ENCODE measurements around the gene GSTM4. TPM values are rescaled to one million over a fixed set of nuclear protein-coding genes. Genes with fewer than 3 reads are reported as not detected.

GSTM4 gene
- total RNA-seq, 1 experiment from 2014 or later: 13.6 TPM

GRCh38 chr1:109623601-109624161 is 32.2 kb upstream of the GSTM4 start:
- DNase-seq: no peak
- Mint-ChIP-seq H3K27me3 (ENCODE audit: unreplicated experiment) (no peaks in the 10 kb centered on the region), H3K4me3 (ENCODE audit: low read depth, unreplicated experiment) (no peak overlapping the region), H3K9me3 (ENCODE audit: low read depth, unreplicated experiment) (no peaks in the 10 kb centered on the region), H3K36me3 (ENCODE audit: insufficient read depth, unreplicated experiment) (peaks cover 41% of the 10 kb centered on the region), H3K27ac (ENCODE audit: unreplicated experiment) (no peak overlapping the region), H3K4me1 (ENCODE audit: low read depth, unreplicated experiment) (peaks cover 15% of the 10 kb centered on the region)
- TF ChIP-seq, protein P1, sequence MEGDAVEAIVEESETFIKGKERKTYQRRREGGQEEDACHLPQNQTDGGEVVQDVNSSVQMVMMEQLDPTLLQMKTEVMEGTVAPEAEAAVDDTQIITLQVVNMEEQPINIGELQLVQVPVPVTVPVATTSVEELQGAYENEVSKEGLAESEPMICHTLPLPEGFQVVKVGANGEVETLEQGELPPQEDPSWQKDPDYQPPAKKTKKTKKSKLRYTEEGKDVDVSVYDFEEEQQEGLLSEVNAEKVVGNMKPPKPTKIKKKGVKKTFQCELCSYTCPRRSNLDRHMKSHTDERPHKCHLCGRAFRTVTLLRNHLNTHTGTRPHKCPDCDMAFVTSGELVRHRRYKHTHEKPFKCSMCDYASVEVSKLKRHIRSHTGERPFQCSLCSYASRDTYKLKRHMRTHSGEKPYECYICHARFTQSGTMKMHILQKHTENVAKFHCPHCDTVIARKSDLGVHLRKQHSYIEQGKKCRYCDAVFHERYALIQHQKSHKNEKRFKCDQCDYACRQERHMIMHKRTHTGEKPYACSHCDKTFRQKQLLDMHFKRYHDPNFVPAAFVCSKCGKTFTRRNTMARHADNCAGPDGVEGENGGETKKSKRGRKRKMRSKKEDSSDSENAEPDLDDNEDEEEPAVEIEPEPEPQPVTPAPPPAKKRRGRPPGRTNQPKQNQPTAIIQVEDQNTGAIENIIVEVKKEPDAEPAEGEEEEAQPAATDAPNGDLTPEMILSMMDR (IDR thresholded peaks at IDR 0.05; ENCODE audit: unreplicated experiment): no peak
- CTCF ChIA-PET: no interaction called here
- no TSS peak for BruUV-seq (replicated peaks)
- intact Hi-C loops (cut with micrococcal nuclease; ENCODE audit: unreplicated experiment): no loop called here

GRCh38 chr1:109624201-109625010 is 31.5 kb upstream of the GSTM4 start:
- CTCF ChIA-PET: no interaction called here
- no peaks in the 10 kb centered on the region for H3K27me3 Mint-ChIP-seq (ENCODE audit: unreplicated experiment)

DNA sequence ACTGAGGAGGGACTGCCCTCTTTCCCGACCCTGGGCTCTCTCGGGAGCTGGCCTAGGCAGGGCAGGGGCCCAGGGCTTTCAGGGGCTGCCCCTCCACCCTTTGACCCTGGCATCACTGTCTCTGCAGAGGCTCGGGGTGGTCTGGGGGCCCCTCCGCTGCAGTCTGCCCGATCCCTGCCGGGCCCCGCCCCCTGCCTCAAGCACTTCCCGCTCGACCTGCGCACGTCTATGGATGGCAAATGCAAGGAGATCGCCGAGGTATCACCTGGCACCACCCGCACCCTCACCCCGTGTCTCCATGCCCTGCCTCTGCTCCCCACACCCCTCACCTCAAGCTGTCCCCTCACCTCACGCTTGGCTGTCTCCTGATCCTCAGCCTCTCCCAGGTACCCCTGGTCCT is 30.7 kb upstream of the GSTM4 start:
- H3K27me3 Mint-ChIP-seq (ENCODE audit: unreplicated experiment): no peaks in the 10 kb centered on the region
- peaks cover 9% of the 10 kb centered on the region for H3K4me1 Mint-ChIP-seq (ENCODE audit: low read depth, unreplicated experiment)
- TF ChIP-seq, protein P1 (IDR thresholded peaks at IDR 0.05; ENCODE audit: unreplicated experiment): no peak
- no peak for DNase-seq
- H3K36me3 Mint-ChIP-seq (ENCODE audit: insufficient read depth, unreplicated experiment): peaks cover 34% of the 10 kb centered on the region
- BruUV-seq (replicated peaks): no TSS peak
- no peaks in the 10 kb centered on the region for H3K9me3 Mint-ChIP-seq (ENCODE audit: low read depth, unreplicated experiment)
- CTCF ChIA-PET: no interaction called here
- intact Hi-C loops (cut with micrococcal nuclease; ENCODE audit: unreplicated experiment): no loop called here
- no peak overlapping the region for H3K27ac Mint-ChIP-seq (ENCODE audit: unreplicated experiment)
- no peak overlapping the region for H3K4me3 Mint-ChIP-seq (ENCODE audit: low read depth, unreplicated experiment)

More at GRCh38 chr1:109624201-109625010, 31.5 kb upstream of the GSTM4 start:
- Mint-ChIP-seq H3K9me3 (ENCODE audit: low read depth, unreplicated experiment) (no peaks in the 10 kb centered on the region), H3K36me3 (ENCODE audit: insufficient read depth, unreplicated experiment) (peaks cover 39% of the 10 kb centered on the region), H3K4me3 (ENCODE audit: low read depth, unreplicated experiment) (no peak overlapping the region), H3K4me1 (ENCODE audit: low read depth, unreplicated experiment) (peaks cover 9% of the 10 kb centered on the region), H3K27ac (ENCODE audit: unreplicated experiment) (no peak overlapping the region)
- intact Hi-C loops (cut with micrococcal nuclease; ENCODE audit: unreplicated experiment): no loop called here
- no peak for DNase-seq
- no TSS peak for BruUV-seq (replicated peaks)
- TF ChIP-seq, protein P1 (IDR thresholded peaks at IDR 0.05; ENCODE audit: unreplicated experiment): no peak

DNA sequence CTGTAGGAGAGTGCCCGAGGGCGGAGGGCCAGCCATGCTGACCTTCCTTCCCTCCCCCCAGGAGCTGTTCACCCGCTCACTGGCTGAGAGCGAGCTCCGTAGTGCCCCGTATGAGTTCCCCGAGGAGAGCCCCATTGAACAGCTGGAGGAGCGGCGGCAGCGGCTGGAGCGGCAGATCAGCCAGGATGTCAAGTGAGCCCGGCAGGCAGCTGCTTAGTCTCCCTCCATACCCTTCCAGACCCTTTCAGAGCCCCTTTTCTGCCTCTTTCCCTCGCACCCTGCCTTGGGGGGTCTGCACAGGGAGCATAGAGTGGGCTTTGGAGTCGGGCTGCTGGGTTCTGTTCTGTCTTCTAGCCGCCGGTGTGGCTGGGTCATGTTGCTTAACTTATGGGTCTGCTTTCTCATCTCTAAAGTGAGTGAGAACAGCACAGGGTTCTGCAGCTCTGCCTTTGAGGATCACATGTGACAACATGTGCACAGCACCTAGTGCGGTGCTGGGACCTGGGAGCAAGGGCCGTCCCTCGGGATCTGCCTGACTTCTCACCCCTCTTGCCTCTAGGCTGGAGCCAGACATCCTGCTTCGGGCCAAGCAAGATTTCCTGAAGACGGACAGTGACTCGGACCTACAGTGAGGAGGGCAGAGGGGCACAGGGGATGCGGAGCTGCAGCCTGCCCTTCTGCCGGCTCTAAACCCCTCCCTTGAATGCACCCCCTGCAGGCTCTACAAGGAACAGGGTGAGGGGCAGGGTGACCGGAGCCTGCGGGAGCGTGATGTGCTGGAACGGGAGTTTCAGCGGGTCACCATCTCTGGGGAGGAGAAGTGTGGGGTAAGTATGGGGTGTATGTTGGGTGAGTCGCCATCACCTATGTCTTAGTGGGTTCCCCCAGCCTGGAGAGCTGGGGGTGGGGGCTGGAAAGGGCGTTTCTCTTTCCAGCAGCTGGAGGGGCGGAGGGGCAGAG is 30.0 kb upstream of the GSTM4 start:
- DNase-seq: no peak
- Mint-ChIP-seq H3K4me3 (ENCODE audit: low read depth, unreplicated experiment) (no peak overlapping the region), H3K27me3 (ENCODE audit: unreplicated experiment) (no peaks in the 10 kb centered on the region), H3K9me3 (ENCODE audit: low read depth, unreplicated experiment) (no peaks in the 10 kb centered on the region), H3K27ac (ENCODE audit: unreplicated experiment) (no peak overlapping the region), H3K36me3 (ENCODE audit: insufficient read depth, unreplicated experiment) (peaks cover 29% of the 10 kb centered on the region), H3K4me1 (ENCODE audit: low read depth, unreplicated experiment) (peaks cover 9% of the 10 kb centered on the region)
- no TSS peak for BruUV-seq (replicated peaks)
- TF ChIP-seq, protein P1 (IDR thresholded peaks at IDR 0.05; ENCODE audit: unreplicated experiment): no peak
- CTCF ChIA-PET: interaction anchor here (1.0 kb wide), 1 partner anchor 82 kb away, joined by 3 read pairs; no protein-coding TSS in a partner anchor
- intact Hi-C loops (cut with micrococcal nuclease; ENCODE audit: unreplicated experiment): no loop called here

Measured in Calu3 (cell line).